Mononuclear cell (primary cell): ENCODE measurements around the gene PCDHGA6. TPM values are rescaled to one million over a fixed set of nuclear protein-coding genes. Genes with fewer than 3 reads are reported as not detected.
"Not testable (repeated sequence)": the region's sequence is repeated elsewhere in the genome, so short reads cannot be mapped to it uniquely, and the experiment has no call there.

ENCODE experiments used
- H3K27me3 ChIP-seq: 2 replicates; pipeline ENCODE4 v1.6.0; 2011; ENCODE audit warnings: low read length, control low read depth; ENCODE audit not compliant: insufficient read depth
- H3K4me1 ChIP-seq: 2 replicates; pipeline ENCODE4 v1.5.1; 2011; ENCODE audit warnings: mild to moderate bottlenecking, low read length, control low read depth; ENCODE audit not compliant: insufficient read depth
- H3K4me3 ChIP-seq: 2 replicates; pipeline ENCODE4 v1.5.1; 2011; ENCODE audit warnings: mild to moderate bottlenecking, low read length, moderate library complexity
- H3K9me3 ChIP-seq: 2 replicates; pipeline ENCODE4 v1.5.1; 2011; ENCODE audit warnings: low read depth, mild to moderate bottlenecking, control low read depth, low read length
- total RNA-seq: library from RNA; depleted of rRNA; stranded (reverse); fragments of >200 nt; gene quantifications from one replicate; pipeline ENCODE4 v1.2.3, GENCODE V29; 2012

Gene PCDHGA6
- total RNA-seq, 1 donor = 0.10 TPM

GRCh38 chr5:141375444-141376155 lies 1.9 kb downstream of the PCDHGA6 start:
- H3K9me3 ChIP-seq = peaks cover 16% of the 10 kb centered on the region
- H3K4me1 ChIP-seq, H3K4me3 ChIP-seq: not testable (repeated sequence)
- peaks cover 74% of the 10 kb centered on the region for H3K27me3 ChIP-seq

- Histone ChIP-seq H3K4me3 (peak within 1 kb of the TSS; percentile 7), H3K27me3 (peaks cover 83% of the 10 kb centered on the region), H3K4me1 (no peaks in the 10 kb centered on the region), H3K9me3 (peaks cover 8% of the 10 kb centered on the region)
Measured at GRCh38 chr5:141382469-141383294, 9.0 kb downstream of the PCDHGA6 start, which contains the start of gene PCDHGA7. TSS of gene PCDHGA7 (plus strand) at chr5:141382742. CDS start at chr5:141382900, 158 bp downstream.

GRCh38 chr5:141383345-141383744 lies 9.7 kb downstream of the PCDHGA6 start:
- Histone ChIP-seq H3K9me3 (peaks cover 8% of the 10 kb centered on the region), H3K27me3 (peaks cover 84% of the 10 kb centered on the region), H3K4me1 (no peaks in the 10 kb centered on the region), H3K4me3 (no peak overlapping the region)

- Histone ChIP-seq H3K4me3 (no peak overlapping the region), H3K9me3 (peaks cover 8% of the 10 kb centered on the region), H3K4me1 (no peaks in the 10 kb centered on the region), H3K27me3 (peaks cover 89% of the 10 kb centered on the region)
Measured at GRCh38 chr5:141384471-141385267, 11.0 kb downstream of the PCDHGA6 start.

- H3K4me1 ChIP-seq, H3K4me3 ChIP-seq, H3K9me3 ChIP-seq: not testable (repeated sequence)
- H3K27me3 ChIP-seq = peaks cover 91% of the 10 kb centered on the region
Measured at GRCh38 chr5:141387557-141388311, 14.0 kb downstream of the PCDHGA6 start, which contains the start of gene PCDHGB4. TSS of gene PCDHGB4 (plus strand) at chr5:141387698. CDS start at chr5:141387885, 187 bp downstream.

- Histone ChIP-seq H3K4me3 (no peak overlapping the region), H3K4me1 (no peaks in the 10 kb centered on the region), H3K9me3 (peaks cover 9% of the 10 kb centered on the region), H3K27me3 (peaks cover 91% of the 10 kb centered on the region)
Measured at GRCh38 chr5:141388661-141389060, 15.0 kb downstream of the PCDHGA6 start.

GRCh38 chr5:141389153-141390042 lies 15.7 kb downstream of the PCDHGA6 start:
- H3K9me3 ChIP-seq = peaks cover 12% of the 10 kb centered on the region
- H3K4me1 ChIP-seq = no peaks in the 10 kb centered on the region
- H3K27me3 ChIP-seq = peaks cover 91% of the 10 kb centered on the region
- H3K4me3 ChIP-seq = no peak overlapping the region

GRCh38 chr5:141392429-141393198 lies 18.9 kb downstream of the PCDHGA6 start, which contains the start of gene PCDHGA8:
TSS of gene PCDHGA8 (plus strand) at chr5:141392633. CDS start at chr5:141392814, 181 bp downstream.
- Histone ChIP-seq H3K9me3 (peaks cover 17% of the 10 kb centered on the region), H3K27me3 (peaks cover 89% of the 10 kb centered on the region), H3K4me3 (no peak within 1 kb of the TSS), H3K4me1 (no peaks in the 10 kb centered on the region)

GRCh38 chr5:141393267-141393666 lies 19.6 kb downstream of the PCDHGA6 start:
- H3K4me1 ChIP-seq = no peaks in the 10 kb centered on the region
- peaks cover 90% of the 10 kb centered on the region for H3K27me3 ChIP-seq
- H3K4me3 ChIP-seq = no peak overlapping the region
- peaks cover 17% of the 10 kb centered on the region for H3K9me3 ChIP-seq

- Histone ChIP-seq H3K9me3 (peaks cover 17% of the 10 kb centered on the region), H3K27me3 (peaks cover 92% of the 10 kb centered on the region)
- H3K4me3 ChIP-seq, H3K4me1 ChIP-seq: not testable (repeated sequence)
Measured at GRCh38 chr5:141394401-141395187, 20.9 kb downstream of the PCDHGA6 start.

GRCh38 chr5:141397756-141398551 lies 24.3 kb downstream of the PCDHGA6 start, which contains the start of gene PCDHGB5:
TSS of gene PCDHGB5 (plus strand) at chr5:141397947. CDS start at chr5:141398128, 181 bp downstream.
- Histone ChIP-seq H3K27me3 (peaks cover 90% of the 10 kb centered on the region), H3K9me3 (peaks cover 15% of the 10 kb centered on the region)
- H3K4me1 ChIP-seq, H3K4me3 ChIP-seq: not testable (repeated sequence)
